ENCODE data around the gene INTS14. TPM values are rescaled to one million over a fixed set of nuclear protein-coding genes. Genes with fewer than 3 reads are reported as not detected.

INTS14 gene
- total and polyA plus RNA-seq, 9 of the 15 experiments (the other 6 are each of a cell fraction or from before 2014, with no cell fraction given): 30.5 to 92.4 (median 46.5) TPM

DNA sequence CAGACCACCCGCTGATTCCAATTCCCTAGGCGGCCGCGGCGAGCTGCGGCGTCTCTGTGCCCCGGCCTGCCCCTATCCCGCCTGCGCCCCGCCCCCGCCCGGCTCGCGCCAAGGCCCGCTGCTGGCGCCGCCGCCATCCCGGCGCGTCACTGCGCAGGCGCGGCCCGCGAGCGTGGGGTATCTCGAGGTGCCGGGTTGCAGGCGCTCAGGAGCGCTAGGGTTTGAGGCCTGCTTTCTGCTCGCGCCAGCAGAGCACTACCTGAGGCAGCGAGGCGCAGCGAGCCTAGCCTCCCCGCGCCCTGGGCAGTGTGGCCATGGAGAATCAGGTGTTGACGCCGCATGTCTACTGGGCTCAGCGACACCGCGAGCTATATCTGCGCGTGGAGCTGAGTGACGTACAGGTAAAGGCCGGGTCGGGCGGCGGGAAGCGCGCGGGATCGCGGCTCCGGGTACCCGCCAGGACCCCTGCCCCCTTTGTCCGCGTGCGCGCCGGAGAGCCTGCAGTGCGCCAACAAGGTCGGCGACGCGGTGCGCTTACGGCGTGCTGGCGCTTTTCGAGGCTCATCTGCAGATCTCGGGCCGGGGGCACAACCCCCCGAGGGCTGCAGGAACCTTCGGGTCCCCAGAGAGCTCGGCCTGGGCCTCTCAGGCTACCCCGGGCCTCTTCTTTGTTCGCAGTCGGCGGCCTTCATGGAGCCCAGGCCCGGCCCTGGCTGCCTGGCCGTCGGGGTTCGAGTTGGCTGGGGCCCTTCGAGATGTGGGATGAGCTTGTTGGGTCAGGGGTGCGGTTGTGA, 80.4 kb downstream of the INTS14 start, which contains the start of gene HACD3 (continued):
- TF ChIP-seq ZC3H11A (IDR thresholded peaks at IDR 0.05; ENCODE audit: low read depth, low read length) (no peak), GABPA (tag; conservative IDR thresholded peaks at IDR 0.05; ENCODE audit: low read depth) (no peak), HEY1 (CRISPR knock-in tag; IDR thresholded peaks at IDR 0.05; ENCODE audit: borderline replicate concordance) (no peak), ETV6 (IDR thresholded peaks at IDR 0.05; ENCODE audit: borderline replicate concordance in 1 of 2, low read depth in 2 of 2, low read length in 1 of 2) (no peak), ETV6 (CRISPR knock-in tag; IDR thresholded peaks at IDR 0.05; ENCODE audit: borderline replicate concordance) (no peak), PPARD (CRISPR knock-in tag; IDR thresholded peaks at IDR 0.05) (no peak), LCOR (CRISPR knock-in tag; IDR thresholded peaks at IDR 0.05) (0 out of 2 replicates have a peak, but pooled peaks have one; percentile 37), TAF15 (IDR thresholded peaks at IDR 0.05; ENCODE audit: low read depth, low read length) (no peak), ADNP (tag; IDR thresholded peaks at IDR 0.05) (no peak), RUNX1 (IDR thresholded peaks at IDR 0.05; ENCODE audit: low read depth) (no peak), ERF (CRISPR knock-in tag; IDR thresholded peaks at IDR 0.05) (0 out of 2 replicates have a peak, but pooled peaks have one; percentile 40), BHLHE40 (IDR thresholded peaks at IDR 0.05; ENCODE audit: low read length) (peak; percentile 14; the same call in 1 of the 2 replicates), CHD1 (IDR thresholded peaks at IDR 0.05; ENCODE audit: low read length) (peak; percentile 49), HLTF (IDR thresholded peaks at IDR 0.05) (no peak)
- TF ChIP-seq, protein P1, sequence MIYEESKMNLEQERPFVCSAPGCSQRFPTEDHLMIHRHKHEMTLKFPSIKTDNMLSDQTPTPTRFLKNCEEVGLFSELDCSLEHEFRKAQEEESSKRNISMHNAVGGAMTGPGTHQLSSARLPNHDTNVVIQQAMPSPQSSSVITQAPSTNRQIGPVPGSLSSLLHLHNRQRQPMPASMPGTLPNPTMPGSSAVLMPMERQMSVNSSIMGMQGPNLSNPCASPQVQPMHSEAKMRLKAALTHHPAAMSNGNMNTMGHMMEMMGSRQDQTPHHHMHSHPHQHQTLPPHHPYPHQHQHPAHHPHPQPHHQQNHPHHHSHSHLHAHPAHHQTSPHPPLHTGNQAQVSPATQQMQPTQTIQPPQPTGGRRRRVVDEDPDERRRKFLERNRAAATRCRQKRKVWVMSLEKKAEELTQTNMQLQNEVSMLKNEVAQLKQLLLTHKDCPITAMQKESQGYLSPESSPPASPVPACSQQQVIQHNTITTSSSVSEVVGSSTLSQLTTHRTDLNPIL (CRISPR knock-in tag; IDR thresholded peaks at IDR 0.05): no peak
- TF ChIP-seq, protein P2, sequence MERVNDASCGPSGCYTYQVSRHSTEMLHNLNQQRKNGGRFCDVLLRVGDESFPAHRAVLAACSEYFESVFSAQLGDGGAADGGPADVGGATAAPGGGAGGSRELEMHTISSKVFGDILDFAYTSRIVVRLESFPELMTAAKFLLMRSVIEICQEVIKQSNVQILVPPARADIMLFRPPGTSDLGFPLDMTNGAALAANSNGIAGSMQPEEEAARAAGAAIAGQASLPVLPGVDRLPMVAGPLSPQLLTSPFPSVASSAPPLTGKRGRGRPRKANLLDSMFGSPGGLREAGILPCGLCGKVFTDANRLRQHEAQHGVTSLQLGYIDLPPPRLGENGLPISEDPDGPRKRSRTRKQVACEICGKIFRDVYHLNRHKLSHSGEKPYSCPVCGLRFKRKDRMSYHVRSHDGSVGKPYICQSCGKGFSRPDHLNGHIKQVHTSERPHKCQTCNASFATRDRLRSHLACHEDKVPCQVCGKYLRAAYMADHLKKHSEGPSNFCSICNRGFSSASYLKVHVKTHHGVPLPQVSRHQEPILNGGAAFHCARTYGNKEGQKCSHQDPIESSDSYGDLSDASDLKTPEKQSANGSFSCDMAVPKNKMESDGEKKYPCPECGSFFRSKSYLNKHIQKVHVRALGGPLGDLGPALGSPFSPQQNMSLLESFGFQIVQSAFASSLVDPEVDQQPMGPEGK (CRISPR knock-in tag; IDR thresholded peaks at IDR 0.05; ENCODE audit: borderline replicate concordance): no peak
